Smooth muscle cell of the pulmonary artery (primary cell): Measurements from ENCODE around the gene CD79B. TPM values are rescaled to one million over a fixed set of nuclear protein-coding genes. Genes with fewer than 3 reads are reported as not detected.

Experiments used
- total RNA-seq: library from RNA; depleted of rRNA; stranded (reverse); fragments of >200 nt; gene quantifications from 2 replicates; pipeline ENCODE4 v1.2.3, GENCODE V29; 2014

The CD79B gene
- total RNA-seq = 3.6 TPM in 1 of 2 replicates, not detected in the other

DNA sequence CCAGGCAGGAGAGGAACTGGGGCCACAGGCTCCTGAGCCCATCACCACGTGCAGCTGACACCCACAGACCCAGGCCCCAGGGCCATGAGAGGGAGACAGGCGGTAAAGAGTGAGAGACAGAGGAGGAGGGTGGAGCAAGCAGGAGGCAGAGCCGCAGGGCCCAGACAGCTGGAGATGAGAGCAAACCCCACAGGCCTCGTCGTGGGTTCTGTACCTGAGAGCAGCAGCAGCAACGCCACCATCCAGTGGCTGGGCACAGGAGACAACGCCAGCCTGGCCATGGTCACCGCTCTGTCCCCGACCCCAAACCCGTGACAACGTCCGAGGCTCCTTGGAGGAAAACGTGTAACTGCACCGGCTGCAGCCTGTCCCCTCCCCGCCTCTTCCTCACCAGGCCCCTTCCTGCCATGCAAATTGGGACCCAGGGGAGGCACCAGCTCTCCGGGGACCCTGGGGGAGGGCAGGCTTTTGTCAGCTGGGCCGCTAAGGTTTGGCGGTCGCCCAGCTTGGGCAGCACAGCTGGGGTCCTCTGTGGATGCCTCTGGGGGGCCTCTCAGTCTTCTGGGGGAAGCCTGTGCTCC is at the start of gene CD79B:
Gene CD79B (minus strand): TSS at position 351 of the 581 bp plus-strand sequence. CDS start 70 bp downstream, at position 281.

DNA sequence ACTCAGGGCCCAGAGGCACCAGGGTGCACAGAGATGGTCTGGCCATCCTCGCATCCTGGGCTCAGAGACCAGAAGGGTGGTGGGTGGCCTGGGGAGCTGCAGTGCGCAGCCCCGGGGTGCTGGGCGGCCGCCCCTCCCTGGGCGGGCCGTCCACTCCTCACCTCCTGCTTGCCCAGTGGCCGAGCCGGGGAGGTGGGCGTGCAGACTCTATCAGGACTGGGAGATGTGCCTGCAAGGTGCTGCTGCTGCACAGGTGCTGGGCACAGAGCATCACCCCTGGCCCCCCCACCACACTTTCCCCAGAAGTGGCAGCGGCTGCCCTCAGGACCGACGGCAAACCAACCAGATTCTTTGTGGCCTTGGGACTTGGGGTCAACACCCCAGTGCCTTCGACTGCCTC is 40.7 kb upstream of the CD79B start, which contains the start of gene SCN4A:
Gene SCN4A (minus strand): TSS at position 123 of the 400 bp plus-strand sequence. CDS start 77 bp downstream, at position 46.

DNA sequence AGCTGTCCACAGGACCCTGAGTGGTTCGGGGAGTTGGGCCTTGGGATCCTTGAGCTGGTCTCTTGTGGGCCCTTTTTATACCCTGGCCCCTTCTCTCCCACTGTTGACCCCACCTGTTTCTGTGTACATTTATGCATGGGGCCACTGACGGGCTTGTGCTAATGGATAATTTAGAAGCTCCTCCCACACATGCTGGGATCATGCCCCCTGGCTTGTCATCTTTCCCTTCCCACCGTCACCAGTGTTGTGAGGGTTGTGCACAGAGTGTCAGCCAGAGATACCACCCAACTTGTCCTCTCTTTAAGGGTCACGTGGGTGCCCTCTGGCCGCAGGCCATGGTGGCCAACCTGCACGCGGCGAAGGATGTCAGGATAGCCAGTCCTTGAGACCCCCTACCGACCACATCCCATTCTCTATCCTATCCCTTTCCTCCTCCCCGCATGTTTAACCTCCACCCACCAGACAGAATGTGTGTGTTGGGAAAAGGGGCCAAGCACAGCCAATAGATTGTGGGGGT is 13.3 kb downstream of the CD79B start, which contains the start of gene GH1:
Gene GH1 (minus strand): TSS at position 51 of the 517 bp plus-strand sequence. CDS start 63 bp downstream, outside the sequence.

DNA sequence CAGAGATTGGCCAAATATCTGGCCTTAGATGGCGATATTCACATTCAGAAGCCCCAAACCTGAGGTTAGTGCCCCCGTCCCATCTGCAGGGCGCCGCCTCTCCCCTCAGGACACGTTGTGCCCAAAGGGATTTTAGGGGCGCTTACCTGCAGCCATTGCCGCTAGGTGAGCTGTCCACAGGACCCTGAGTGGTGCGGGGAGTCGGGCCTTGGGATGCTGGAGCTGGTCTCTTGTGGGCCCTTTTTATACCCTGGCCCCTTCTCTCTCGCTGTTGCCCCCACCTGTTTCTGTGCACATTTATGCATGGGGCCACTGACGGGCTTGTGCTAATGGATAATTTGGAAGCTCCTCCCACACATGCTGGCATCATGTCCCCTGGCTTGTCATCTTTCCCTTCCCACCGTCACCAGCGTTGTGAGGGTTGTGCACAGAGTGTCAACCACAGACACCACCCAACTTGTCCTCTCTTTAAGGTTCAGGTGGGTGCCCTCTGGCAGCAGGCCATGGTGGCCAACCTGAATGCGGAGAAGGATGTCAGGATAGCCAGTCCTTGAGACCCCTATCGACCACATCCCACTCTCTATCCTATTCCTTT is 21.0 kb downstream of the CD79B start, which contains the start of gene CSHL1:
Gene CSHL1 (minus strand): TSS at position 218 of the 595 bp plus-strand sequence. CDS start 62 bp downstream, at position 156.

DNA sequence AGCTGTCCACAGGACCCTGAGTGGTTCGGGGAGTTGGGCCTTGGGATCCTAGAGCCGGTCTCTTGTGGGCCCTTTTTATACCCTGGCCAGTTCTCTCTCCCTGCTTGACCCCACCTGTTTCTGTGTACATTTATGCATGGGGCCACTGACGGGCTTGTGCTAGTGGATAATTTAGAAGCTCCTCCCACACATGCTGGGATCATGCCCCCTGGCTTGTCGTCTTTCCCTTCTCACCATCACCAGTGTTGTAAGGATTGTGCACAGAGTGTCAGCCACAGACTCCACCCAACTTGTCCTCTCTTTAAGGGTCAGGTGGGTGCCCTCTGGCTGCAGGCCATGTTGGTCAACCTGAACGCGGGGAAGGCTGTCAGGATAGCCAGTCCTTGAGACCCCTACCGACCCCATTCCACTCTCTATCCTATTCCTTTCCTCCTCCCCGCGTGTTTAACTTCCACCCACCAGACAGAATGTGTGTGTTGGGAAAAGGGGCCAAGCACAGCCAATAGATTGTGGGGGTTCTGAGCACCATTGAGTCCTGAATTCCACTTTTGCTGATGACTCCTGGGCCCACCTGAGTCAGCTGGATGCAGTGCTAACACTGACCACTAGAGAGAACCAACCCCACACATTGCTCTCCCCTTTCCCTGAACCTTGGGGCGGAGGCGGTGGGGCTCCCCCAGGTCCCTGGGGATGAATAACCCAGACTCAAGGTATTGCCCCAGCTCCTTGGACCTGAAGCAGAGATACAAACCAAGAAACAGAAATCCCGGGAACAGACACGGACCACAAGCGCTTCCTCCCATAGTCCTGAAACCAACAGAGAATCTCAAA is 35.4 kb downstream of the CD79B start, which contains the start of gene CSH1:
Gene CSH1 (minus strand): TSS at position 51 of the 831 bp plus-strand sequence. CDS start 63 bp downstream, outside the sequence.

DNA sequence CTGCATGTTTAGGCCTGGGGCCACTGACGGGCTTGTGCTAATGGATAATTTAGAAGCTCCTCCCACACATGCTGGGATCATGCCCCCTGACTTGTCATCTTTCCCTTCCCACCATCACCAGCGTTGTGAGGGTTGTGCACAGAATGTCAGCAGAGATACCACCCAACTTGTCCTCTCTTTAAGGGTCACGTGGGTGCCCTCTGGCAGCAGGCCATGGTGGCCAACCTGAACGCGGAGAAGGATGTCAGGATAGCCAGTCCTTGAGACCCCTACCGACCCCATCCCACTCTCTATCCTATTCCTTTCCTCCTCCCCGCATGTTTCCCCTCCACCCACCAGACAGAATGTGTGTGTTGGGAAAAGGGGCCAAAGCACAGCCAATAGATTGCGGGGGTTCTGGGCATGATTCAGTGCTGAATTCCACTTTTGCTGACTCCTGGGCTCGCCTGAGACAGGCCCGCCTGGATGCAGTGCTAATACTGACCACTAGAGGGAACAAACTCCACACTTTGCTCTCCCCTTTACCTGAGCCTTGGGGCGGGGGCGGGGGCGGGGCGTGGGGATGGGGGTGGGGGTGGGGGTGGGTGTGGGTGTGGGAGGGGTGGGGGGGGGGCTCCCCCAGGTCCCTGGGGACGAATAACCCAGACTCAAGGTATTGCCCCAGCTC is 50.1 kb downstream of the CD79B start, which contains the start of gene GH2:
Gene GH2 (minus strand): TSS at position 10 of the 667 bp plus-strand sequence. CDS start 143 bp downstream, outside the sequence.

Other genes starting within 250 kb of the CD79B start
- 4.9 and 9.0 TPM in 2 replicates for gene LIMD2, start 232.2 kb downstream of the CD79B start, total RNA-seq
- 23.7 and 25.8 TPM in 2 replicates for gene STRADA, start 190.5 kb downstream of the CD79B start, total RNA-seq
- gene CCDC47, start 158.7 kb downstream of the CD79B start, total RNA-seq = 89.7 and 94.5 TPM in 2 replicates
- 66.3 and 76.8 TPM in 2 replicates for gene DDX42, start 158.2 kb downstream of the CD79B start, total RNA-seq
- gene PSMC5, start 104.9 kb downstream of the CD79B start, total RNA-seq = 58.6 and 61.6 TPM in 2 replicates
- 31.9 and 47.7 TPM in 2 replicates for gene FTSJ3, start 104.7 kb downstream of the CD79B start, total RNA-seq
- 61.6 and 64.3 TPM in 2 replicates for gene SMARCD2, start 89.6 kb downstream of the CD79B start, total RNA-seq
- gene CSH2, start 58.7 kb downstream of the CD79B start, total RNA-seq = not detected in 2 replicates
- not detected in 2 replicates for gene GH2, start 50.4 kb downstream of the CD79B start, total RNA-seq
- not detected in 2 replicates for gene CSH1, start 35.8 kb downstream of the CD79B start, total RNA-seq
- gene CSHL1, start 21.1 kb downstream of the CD79B start, total RNA-seq = not detected in 2 replicates
- not detected in 2 replicates for gene GH1, start 13.5 kb downstream of the CD79B start, total RNA-seq
- gene SCN4A, start 40.6 kb upstream of the CD79B start, total RNA-seq = under 0.01 and 0.07 TPM in 2 replicates
- 0.20 and 1.2 TPM in 2 replicates for gene PRR29, start 66.0 kb upstream of the CD79B start, total RNA-seq
- 3.9 and 13.0 TPM in 2 replicates for gene ICAM2, start 88.3 kb upstream of the CD79B start, total RNA-seq
- gene ERN1, start 197.8 kb upstream of the CD79B start, total RNA-seq = 13.0 and 23.3 TPM in 2 replicates